ENCODE measurements around the gene OPN5.

GRCh38 chr6:47794577-47795135, 12.8 kb downstream of the OPN5 start:
- TF ChIP-seq CTCF (conservative IDR thresholded peaks at IDR 0.05; ENCODE audit: low read depth, low read length), result no peak
- TF ChIP-seq EZH2 (IDR thresholded peaks at IDR 0.05; ENCODE audit: borderline replicate concordance, low read depth, low read length, poor library complexity, severe bottlenecking), result no peak

Measured in A673 (cell line).